Sigmoid colon (tissue), 7 donors: ENCODE data around the gene BHLHA15. TPM values are rescaled to one million over a fixed set of nuclear protein-coding genes. Genes with fewer than 3 reads are reported as not detected.

Source experiments
- DNase-seq: peaks from one replicate; pipeline ENCODE4 v3.0.0-alpha.2; 2019
- H3K27ac ChIP-seq, 4 donors: fragments of 200-600 bp; sonication (generic); one replicate each; pipeline ENCODE4 v1.5.1; 2016 to 2019; ENCODE audit warnings: mild to moderate bottlenecking in 1 of 4
- H3K27me3 ChIP-seq, 3 donors: fragments of 200-600 bp; sonication (generic); one replicate each; pipeline ENCODE4 v1.5.1; 2019; ENCODE audit warnings: mild to moderate bottlenecking in 1 of 3
- H3K36me3 ChIP-seq, 4 donors: fragments of 200-600 bp; sonication (generic); one replicate each; pipeline ENCODE4 v1.5.1; 2016 to 2019
- H3K4me1 ChIP-seq, 4 donors: fragments of 200-600 bp; sonication (generic); one replicate each; pipeline ENCODE4 v1.5.1; 2017 to 2019
- H3K4me3 ChIP-seq, 4 donors: fragments of 200-600 bp; sonication (generic); one replicate each; pipeline ENCODE4 v1.5.1; 2017 to 2019; ENCODE audit warnings: mild to moderate bottlenecking in 2 of 4, moderate library complexity in 1 of 4
- H3K9me3 ChIP-seq, 4 donors: fragments of 200-600 bp in 3 of 4; sonication (generic) in 3 of 4; one replicate each; pipeline versions ENCODE4 v1.5.1 to v1.6.1; 2013 to 2019
- CTCF ChIP-seq, 4 experiments: fragments of 450-650 bp in 3 of 4; fragments of 200-600 bp in 1 of 4; IDR thresholded peaks; one replicate each; pipeline ENCODE4 v1.5.1; 2016 to 2019; ENCODE audit warnings: antibody characterized with exemption in 4 of 4, mild to moderate bottlenecking in 3 of 4, moderate library complexity in 2 of 4
- EP300 ChIP-seq, 4 donors: sonication (generic); formaldehyde crosslinking; IDR thresholded peaks; one replicate each; pipeline ENCODE4 v1.6.1; 2017; ENCODE audit warnings: antibody characterized with exemption in 4 of 4
- POLR2A ChIP-seq, 2 donors: fragments of 450-650 bp; IDR thresholded peaks; one replicate each; pipeline ENCODE4 v1.6.1; 2016; ENCODE audit warnings: antibody characterized with exemption in 2 of 2, mild to moderate bottlenecking in 2 of 2, moderate library complexity in 2 of 2
- POLR2AphosphoS5 ChIP-seq, 4 donors: sonication (generic); formaldehyde crosslinking; IDR thresholded peaks; one replicate each; pipeline ENCODE4 v1.6.1; 2017; ENCODE audit warnings: antibody characterized with exemption in 4 of 4
- WGBS, 2 donors: extraction: QIAGEN DNeasy Blood & Tissue Kit; methylation state at CpG; one replicate each; pipeline ENCODE4 v1.1.7; 2013; 5-methylcytosine and 5-hydroxymethylcytosine counted together
- intact Hi-C: fragments of 100-400 bp; cut with DNase I; formaldehyde crosslinking; loops from one replicate; pipeline ENCODE4 v1.15.1; 2023
- polyA plus RNA-seq, 3 donors: library from polyadenylated mRNA; stranded (reverse); fragments of 200-250 nt; gene quantifications; one replicate each; pipeline ENCODE4 v1.2.3, GENCODE V29; 2013
- total RNA-seq, 4 donors: library from RNA; depleted of rRNA; stranded (reverse); fragments of >200 nt; gene quantifications; one replicate each; pipeline ENCODE4 v1.1.0, GENCODE V29; 2016
- donor health status: healthy with polysubstance abuse.
- donor health status: Bipolar disorder and iron deficiency.
- donor health status: healthy.

Gene BHLHA15
- total and polyA plus RNA-seq, 7 donors, result 1.2 to 1.4 TPM; not detected in 5

GRCh38 chr7:98232263-98232585, 21.0 kb downstream of the BHLHA15 start:
- intact Hi-C loops, result no loop called here
- H3K27me3 ChIP-seq, result no peaks in the 10 kb centered on the region
- peaks cover 0 to 47% (median 16%) of the 10 kb centered on the region in 4 donors for H3K36me3 ChIP-seq
- TF ChIP-seq POLR2A (IDR thresholded peaks at IDR 0.05) (no peak), CTCF (IDR thresholded peaks at IDR 0.05) (no peak), POLR2AphosphoS5 (IDR thresholded peaks at IDR 0.05) (no peak), EP300 (IDR thresholded peaks at IDR 0.05) (no peak)
- H3K4me3 ChIP-seq, result no peak overlapping the region
- no peaks in the 10 kb centered on the region for H3K4me1 ChIP-seq
- DNase-seq, result no peak
- H3K9me3 ChIP-seq, result no peaks in the 10 kb centered on the region
- no peak overlapping the region for H3K27ac ChIP-seq
- 94 to 96% methylated on average over 8 of the region's 8 CpGs for WGBS, 2 donors

- Histone ChIP-seq H3K9me3 (no peaks in the 10 kb centered on the region), H3K4me3 (no peak overlapping the region), H3K36me3 (peaks cover 0 to 47% (median 16%) of the 10 kb centered on the region in 4 donors), H3K27me3 (no peaks in the 10 kb centered on the region), H3K27ac (no peak overlapping the region), H3K4me1 (no peaks in the 10 kb centered on the region)
- intact Hi-C loops, result no loop called here
- WGBS, 2 donors, result 93 to 95% methylated on average over 16 of the region's 16 CpGs
- TF ChIP-seq POLR2A (IDR thresholded peaks at IDR 0.05) (no peak), EP300 (IDR thresholded peaks at IDR 0.05) (no peak), CTCF (IDR thresholded peaks at IDR 0.05) (no peak), POLR2AphosphoS5 (IDR thresholded peaks at IDR 0.05) (no peak)
- DNase-seq, result no peak
Measured at GRCh38 chr7:98232799-98233198, 21.6 kb downstream of the BHLHA15 start.

- Histone ChIP-seq H3K27ac (no peak overlapping the region), H3K27me3 (no peaks in the 10 kb centered on the region), H3K9me3 (no peaks in the 10 kb centered on the region), H3K36me3 (peaks cover 0 to 47% (median 20%) of the 10 kb centered on the region in 4 donors), H3K4me3 (no peak overlapping the region), H3K4me1 (no peaks in the 10 kb centered on the region)
- TF ChIP-seq EP300 (IDR thresholded peaks at IDR 0.05) (no peak), POLR2AphosphoS5 (IDR thresholded peaks at IDR 0.05) (no peak), POLR2A (IDR thresholded peaks at IDR 0.05) (no peak), CTCF (IDR thresholded peaks at IDR 0.05) (no peak)
- no peak for DNase-seq
- intact Hi-C loops, result no loop called here
- WGBS, 2 donors, result 96 to 97% methylated on average over 32 of the region's 32 CpGs
Measured at GRCh38 chr7:98233219-98234070, 22.2 kb downstream of the BHLHA15 start.

- Histone ChIP-seq H3K27me3 (no peaks in the 10 kb centered on the region), H3K4me1 (no peaks in the 10 kb centered on the region), H3K9me3 (no peaks in the 10 kb centered on the region), H3K36me3 (peaks cover 0 to 58% (median 22%) of the 10 kb centered on the region in 4 donors), H3K27ac (no peak overlapping the region), H3K4me3 (no peak overlapping the region)
- TF ChIP-seq POLR2AphosphoS5 (IDR thresholded peaks at IDR 0.05), result no peak
- no peak for DNase-seq
- intact Hi-C loops, result no loop called here
- WGBS, 2 donors, result 89 to 94% methylated on average over 10 of the region's 10 CpGs
Measured at GRCh38 chr7:98234429-98235147, 23.3 kb downstream of the BHLHA15 start.

GRCh38 chr7:98235901-98236300, 24.7 kb downstream of the BHLHA15 start:
- WGBS, 2 donors, result 91 to 95% methylated on average over 11 of the region's 11 CpGs
- Histone ChIP-seq H3K4me1 (no peaks in the 10 kb centered on the region), H3K9me3 (no peaks in the 10 kb centered on the region), H3K27me3 (no peaks in the 10 kb centered on the region), H3K27ac (no peak overlapping the region), H3K4me3 (no peak overlapping the region), H3K36me3 (peaks cover 0 to 65% (median 27%) of the 10 kb centered on the region in 4 donors)
- TF ChIP-seq CTCF (IDR thresholded peaks at IDR 0.05) (no peak), POLR2A (IDR thresholded peaks at IDR 0.05) (no peak), EP300 (IDR thresholded peaks at IDR 0.05) (no peak), POLR2AphosphoS5 (IDR thresholded peaks at IDR 0.05) (no peak)
- DNase-seq, result no peak
- intact Hi-C loops, result no loop called here
